HUES48 (cell line): Measurements from ENCODE around the gene ANGPTL8.

ENCODE experiments used
- H3K27ac ChIP-seq: one replicate; pipeline ENCODE4 v1.7.0; 2013; ENCODE audit warnings: low read depth, low read length, inconsistent platforms
- H3K27me3 ChIP-seq: 2 replicates; pipeline ENCODE4 v1.6.1; 2013; ENCODE audit warnings: mild to moderate bottlenecking, low read length; ENCODE audit not compliant: control insufficient read depth, insufficient read depth
- H3K36me3 ChIP-seq: 2 replicates; pipeline ENCODE4 v1.6.1; 2013; ENCODE audit warnings: low read length; ENCODE audit not compliant: control insufficient read depth, insufficient read depth
- H3K4me1 ChIP-seq: 2 replicates; pipeline ENCODE4 v1.6.1; 2013; ENCODE audit warnings: mild to moderate bottlenecking, low read length; ENCODE audit not compliant: control insufficient read depth, insufficient read depth
- H3K4me3 ChIP-seq: 2 replicates; pipeline ENCODE4 v1.5.1; 2013; ENCODE audit warnings: mild to moderate bottlenecking, low read depth, low read length
- H3K9ac ChIP-seq: 2 replicates; pipeline ENCODE4 v1.6.1; 2013; ENCODE audit warnings: mild to moderate bottlenecking, low read depth, low read length, moderate library complexity
- H3K9me3 ChIP-seq: 2 replicates; pipeline ENCODE4 v1.6.1; 2013; ENCODE audit warnings: low read length; ENCODE audit not compliant: control insufficient read depth, insufficient read depth

The ANGPTL8 gene

DNA sequence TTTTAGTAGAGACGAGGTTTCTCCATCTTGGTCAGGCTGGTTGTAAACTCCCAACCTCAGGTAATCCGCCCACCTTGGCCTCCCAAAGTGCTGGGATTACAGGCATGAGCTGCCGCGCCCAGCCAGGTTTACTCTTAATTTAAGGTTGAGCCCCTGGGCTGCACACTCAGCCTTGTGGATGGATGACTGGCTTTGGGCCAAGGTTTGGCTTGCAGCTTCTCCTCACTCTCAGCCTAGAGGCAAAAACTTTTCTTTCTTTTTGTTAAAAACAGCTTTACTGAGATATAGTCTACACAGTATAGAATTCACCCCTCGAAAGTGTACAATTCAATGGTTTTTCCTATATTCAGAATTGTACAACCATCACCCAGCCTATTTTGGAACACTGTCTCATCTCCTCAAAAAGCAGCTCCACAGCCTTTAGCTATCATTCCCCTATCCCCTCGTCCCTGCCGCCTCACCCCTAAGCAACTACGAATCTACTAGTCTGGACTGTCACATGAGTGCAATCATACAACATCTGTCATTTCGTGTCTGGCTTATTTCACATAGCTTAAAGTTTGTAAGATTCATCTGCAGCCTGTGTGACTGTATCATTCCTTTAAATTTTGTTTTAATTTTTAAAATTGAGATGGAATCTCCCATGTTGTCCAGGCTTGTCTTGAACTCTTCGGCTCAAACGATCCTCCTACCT lies 42.1 kb downstream of the ANGPTL8 start:
- no peak overlapping the region for H3K9ac ChIP-seq
- no peaks in the 10 kb centered on the region; the same call in 1 of the 2 replicates for H3K9me3 ChIP-seq
- no peaks in the 10 kb centered on the region for H3K36me3 ChIP-seq
- no peaks in the 10 kb centered on the region for H3K27me3 ChIP-seq
- H3K4me1 ChIP-seq, result no peaks in the 10 kb centered on the region
- no peak overlapping the region for H3K4me3 ChIP-seq
- H3K27ac ChIP-seq, result no peak overlapping the region

DNA sequence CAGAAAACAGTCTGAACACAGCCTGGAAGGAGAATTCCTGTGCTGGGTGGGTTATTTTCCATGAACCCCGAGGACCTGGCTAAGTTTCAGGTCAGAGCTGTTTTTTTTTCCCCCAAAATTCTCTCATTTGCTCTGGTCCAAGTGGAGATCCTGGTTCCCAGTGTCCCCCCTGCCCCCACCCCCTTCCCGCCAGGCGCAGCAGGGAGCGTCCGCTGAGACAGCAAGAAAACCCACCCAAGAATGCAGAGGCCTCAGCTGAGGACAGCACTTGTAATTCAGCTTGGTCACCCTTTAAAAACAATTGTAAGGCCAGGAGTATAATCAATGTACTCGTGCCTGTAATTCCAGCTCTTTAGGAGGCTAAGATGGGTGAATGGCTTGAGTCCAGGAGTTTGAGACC lies 45.1 kb downstream of the ANGPTL8 start:
- no peak overlapping the region for H3K27ac ChIP-seq
- H3K4me1 ChIP-seq, result no peaks in the 10 kb centered on the region
- no peaks in the 10 kb centered on the region for H3K36me3 ChIP-seq
- H3K27me3 ChIP-seq, result no peaks in the 10 kb centered on the region
- H3K4me3 ChIP-seq, result no peak overlapping the region
- H3K9ac ChIP-seq, result no peak overlapping the region
- no peaks in the 10 kb centered on the region for H3K9me3 ChIP-seq

GRCh38 chr19:11286312-11286974 lies 47.0 kb downstream of the ANGPTL8 start:
- Histone ChIP-seq H3K36me3 (no peaks in the 10 kb centered on the region), H3K9me3 (no peaks in the 10 kb centered on the region), H3K4me3 (no peak overlapping the region), H3K4me1 (no peaks in the 10 kb centered on the region), H3K27me3 (no peaks in the 10 kb centered on the region), H3K27ac (no peak overlapping the region), H3K9ac (no peak overlapping the region)

- no peak overlapping the region for H3K27ac ChIP-seq
- no peak overlapping the region for H3K4me3 ChIP-seq
- no peaks in the 10 kb centered on the region for H3K27me3 ChIP-seq
- H3K9me3 ChIP-seq, result no peaks in the 10 kb centered on the region
- H3K4me1 ChIP-seq, result no peaks in the 10 kb centered on the region
- H3K9ac ChIP-seq, result no peak overlapping the region
- H3K36me3 ChIP-seq, result no peaks in the 10 kb centered on the region
Measured at GRCh38 chr19:11288349-11288748, 48.9 kb downstream of the ANGPTL8 start.

GRCh38 chr19:11290256-11290655 lies 50.8 kb downstream of the ANGPTL8 start:
- no peak overlapping the region for H3K27ac ChIP-seq
- H3K36me3 ChIP-seq, result no peaks in the 10 kb centered on the region
- no peaks in the 10 kb centered on the region for H3K27me3 ChIP-seq
- no peaks in the 10 kb centered on the region for H3K9me3 ChIP-seq
- peaks cover 3% of the 10 kb centered on the region; the same call in 1 of the 2 replicates for H3K4me1 ChIP-seq
- H3K9ac ChIP-seq, result no peak overlapping the region
- no peak overlapping the region for H3K4me3 ChIP-seq

DNA sequence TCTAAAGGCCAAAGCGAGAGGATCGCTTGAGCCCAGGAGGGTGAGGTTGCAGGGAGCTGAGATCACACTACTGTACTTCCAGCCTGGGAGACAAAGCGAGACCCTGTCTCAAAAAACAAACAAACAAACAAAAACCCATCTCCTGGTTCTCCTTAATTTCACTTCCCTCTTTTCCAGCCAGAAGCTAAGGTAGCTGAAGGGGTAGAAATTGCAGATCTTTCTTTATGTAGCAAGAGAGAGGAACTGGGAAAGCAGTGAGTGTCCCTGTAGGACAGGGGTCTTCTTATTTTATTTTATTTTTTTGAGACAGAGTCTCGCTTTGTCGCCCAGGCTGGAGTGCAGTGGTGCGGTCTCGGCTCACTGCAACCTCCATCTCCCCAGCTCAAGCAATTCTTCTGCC lies 52.0 kb downstream of the ANGPTL8 start:
- Histone ChIP-seq H3K36me3 (no peaks in the 10 kb centered on the region), H3K9me3 (no peaks in the 10 kb centered on the region), H3K27me3 (no peaks in the 10 kb centered on the region), H3K27ac (no peak overlapping the region), H3K4me3 (no peak overlapping the region), H3K4me1 (peaks cover 3% of the 10 kb centered on the region; the same call in 1 of the 2 replicates), H3K9ac (no peak overlapping the region)
